Lung (tissue), 12 donors: ENCODE data around the gene USP34. TPM values are rescaled to one million over a fixed set of nuclear protein-coding genes. Genes with fewer than 3 reads are reported as not detected.
A peak's percentile ranks its signal among the peaks of the same experiment; 100 is the strongest.

Experiments used
- ATAC-seq: fragments of 200-7000 bp; cut with Tn5 transposase; one replicate; pipeline ENCODE4 v1.9.1; 2020; ENCODE audit warnings: moderate number of reproducible peaks; ENCODE audit not compliant: insufficient read depth, low FRiP score
- DNase-seq, 3 donors: peaks; one replicate each; pipeline ENCODE4 v3.0.0-alpha.2; 2013 to 2017
- H3K27ac ChIP-seq, 2 donors: one replicate each; pipeline ENCODE4 v1.5.1; 2013; ENCODE audit warnings: mild to moderate bottlenecking in 2 of 2, moderate library complexity in 2 of 2, control low read depth in 1 of 2, inconsistent platforms in 1 of 2, low read depth in 1 of 2, low read length in 1 of 2
- H3K27me3 ChIP-seq, 3 donors: one replicate each; pipeline ENCODE4 v1.5.1; 2013; ENCODE audit warnings: low read length in 2 of 3; ENCODE audit not compliant: control insufficient read depth in 3 of 3, insufficient read depth in 3 of 3
- H3K36me3 ChIP-seq, 4 donors: one replicate each; pipeline ENCODE4 v1.5.1; 2013; ENCODE audit warnings: low read length in 4 of 4, mild to moderate bottlenecking in 1 of 4, moderate library complexity in 1 of 4; ENCODE audit not compliant: control insufficient read depth in 4 of 4, insufficient read depth in 4 of 4
- H3K4me1 ChIP-seq, 5 donors: one replicate each; pipeline ENCODE4 v1.5.1; 2013; ENCODE audit warnings: low read length in 5 of 5, mild to moderate bottlenecking in 2 of 5, moderate library complexity in 1 of 5; ENCODE audit not compliant: control insufficient read depth in 5 of 5, insufficient read depth in 5 of 5
- H3K4me3 ChIP-seq: one replicate; pipeline ENCODE4 v1.5.1; 2013; ENCODE audit warnings: mild to moderate bottlenecking, control low read depth, moderate library complexity
- H3K9ac ChIP-seq, 2 donors: one replicate each; pipeline ENCODE4 v1.5.1; 2013; ENCODE audit warnings: low read length in 2 of 2, control low read depth in 1 of 2; ENCODE audit not compliant: insufficient read depth in 1 of 2
- H3K9me3 ChIP-seq, 4 donors: one replicate each; pipeline ENCODE4 v1.5.1; 2013; ENCODE audit warnings: low read length in 3 of 4, mild to moderate bottlenecking in 1 of 4, moderate library complexity in 1 of 4; ENCODE audit not compliant: control insufficient read depth in 4 of 4, insufficient read depth in 3 of 4
- CTCF ChIP-seq: IDR thresholded peaks from 2 replicates; pipeline ENCODE4 v1.5.1; 2012; ENCODE audit warnings: mild to moderate bottlenecking; ENCODE audit errors: control extremely low read depth, extremely low read depth
- WGBS, 2 donors: extraction: QIAGEN DNeasy Blood & Tissue Kit; methylation state at CpG; one replicate each; pipeline ENCODE4 v1.1.7; 2013; 5-methylcytosine and 5-hydroxymethylcytosine counted together
- polyA plus RNA-seq, 2 donors: library from polyadenylated mRNA; stranded (reverse); fragments of 200-250 nt; gene quantifications; one replicate each; pipeline ENCODE4 v1.2.1, GENCODE V29; 2013
- total RNA-seq, 2 donors: library from RNA; depleted of rRNA in 1 of 2; stranded (reverse); fragments of >200 nt in 1 of 2; gene quantifications; one replicate each; pipeline ENCODE4 v1.2.1, GENCODE V29; 2014 to 2021
- donor health status: control.
- donor health status: control.
- donor health status: Bipolar disorder and iron deficiency.
- donor health status: healthy.
- donor health status: DM: yes; HTN: yes; CAD: no.

Gene USP34
- total and polyA plus RNA-seq, 4 donors = 38.7 to 233 (median 67.8) TPM

GRCh38 chr2:61411109-61411508 lies 59.8 kb downstream of the USP34 start:
- H3K4me3 ChIP-seq = no peak overlapping the region
- peaks cover 0 to 3% (median 0%) of the 10 kb centered on the region in 5 donors for H3K4me1 ChIP-seq
- WGBS, 2 donors = 83 to 93% methylated on average over 5 of the region's 5 CpGs
- H3K27me3 ChIP-seq = no peaks in the 10 kb centered on the region
- H3K36me3 ChIP-seq = peaks cover 0 to 7% (median 0%) of the 10 kb centered on the region in 4 donors
- no peak for TF ChIP-seq CTCF
- DNase-seq (no peak), ATAC-seq (no peak)
- no peak overlapping the region for H3K9ac ChIP-seq
- no peaks in the 10 kb centered on the region for H3K9me3 ChIP-seq
- H3K27ac ChIP-seq = no peak overlapping the region

DNA sequence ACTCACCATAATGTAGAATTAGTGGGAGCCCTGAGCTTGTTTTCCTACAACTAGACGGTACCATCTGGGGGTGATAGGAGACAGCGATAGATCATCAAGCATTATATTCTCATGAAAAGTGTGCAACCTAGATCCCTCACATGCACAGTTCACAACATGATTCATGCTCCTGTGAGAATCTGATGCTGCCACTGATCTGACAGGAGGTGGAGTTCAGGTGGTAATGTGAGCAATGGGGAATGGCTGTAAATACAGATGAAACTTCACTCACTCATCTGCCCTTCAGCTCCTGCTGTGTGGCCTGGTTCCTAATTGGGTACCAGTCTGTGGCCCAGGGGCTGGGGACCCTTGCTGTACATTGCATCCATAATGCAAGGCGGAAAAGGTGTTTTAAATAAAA lies 60.7 kb downstream of the USP34 start:
- peaks cover 0 to 3% (median 0%) of the 10 kb centered on the region in 5 donors for H3K4me1 ChIP-seq
- no peak overlapping the region for H3K4me3 ChIP-seq
- H3K9ac ChIP-seq = no peak overlapping the region
- no peak for TF ChIP-seq CTCF
- no peak overlapping the region for H3K27ac ChIP-seq
- no peaks in the 10 kb centered on the region for H3K9me3 ChIP-seq
- H3K27me3 ChIP-seq = no peaks in the 10 kb centered on the region
- ATAC-seq (no peak), DNase-seq (no peak)
- WGBS, 2 donors = 96 to 97% methylated on average over 3 of the region's 3 CpGs
- H3K36me3 ChIP-seq = peaks cover 0 to 9% (median 3%) of the 10 kb centered on the region in 4 donors

- no peak overlapping the region for H3K9ac ChIP-seq
- WGBS, 2 donors = 46 to 69% methylated on average over 2 of the region's 2 CpGs
- DNase-seq (no peak), ATAC-seq (no peak)
- H3K27ac ChIP-seq = no peak overlapping the region
- no peak overlapping the region for H3K4me3 ChIP-seq
- H3K36me3 ChIP-seq = peaks cover 0 to 12% (median 6%) of the 10 kb centered on the region in 4 donors
- H3K9me3 ChIP-seq = no peaks in the 10 kb centered on the region
- no peak for TF ChIP-seq CTCF
- H3K27me3 ChIP-seq = no peaks in the 10 kb centered on the region
- no peaks in the 10 kb centered on the region for H3K4me1 ChIP-seq
Measured at GRCh38 chr2:61405813-61406212, 65.1 kb downstream of the USP34 start.

DNA sequence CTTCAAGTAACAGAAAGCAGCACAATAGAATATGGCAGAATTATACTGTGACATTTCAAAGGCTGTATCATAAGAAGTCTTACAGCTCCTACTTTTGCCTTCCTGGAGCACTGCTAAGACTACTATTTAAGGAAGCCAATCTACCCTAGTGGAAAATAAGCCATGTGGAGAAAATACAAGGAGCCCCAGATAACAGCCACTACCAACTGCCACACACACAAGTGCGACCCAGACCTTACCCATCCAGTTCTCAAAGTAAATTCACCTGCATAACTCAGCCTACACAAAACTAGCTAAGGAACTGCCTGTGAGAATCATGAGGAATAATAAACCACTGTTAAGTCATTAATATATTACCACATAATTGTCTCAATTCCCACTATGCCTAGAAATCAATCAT lies 66.4 kb downstream of the USP34 start:
- Histone ChIP-seq H3K4me3 (no peak overlapping the region), H3K27ac (no peak overlapping the region), H3K27me3 (no peaks in the 10 kb centered on the region), H3K9ac (no peak overlapping the region), H3K36me3 (peaks cover 0 to 12% (median 6%) of the 10 kb centered on the region in 4 donors), H3K4me1 (no peaks in the 10 kb centered on the region), H3K9me3 (no peaks in the 10 kb centered on the region)
- DNase-seq = peak in 1 of 3 donors; percentile 22
- WGBS, 2 donors = 96 to 100% methylated on average over 1 of the region's 1 CpG
- no peak for TF ChIP-seq CTCF
- no peak for ATAC-seq
